Activated naive CD4-positive, alpha-beta T cell treated with anti-CD3 and anti-CD28 coated beads for 36 hours (primary cell): ENCODE data around the gene DCAF8. TPM values are rescaled to one million over a fixed set of nuclear protein-coding genes. Genes with fewer than 3 reads are reported as not detected.
"Not testable (repeated sequence)": the region's sequence is repeated elsewhere in the genome, so short reads cannot be mapped to it uniquely, and the experiment has no call there.

Experiments used
- CTCF ChIA-PET: fragments of 350-600 bp; sonication (Branson Sonifier 250); formaldehyde crosslinking; loops from one replicate; lab custom pipeline; 2021; ENCODE audit warnings: antibody characterized with exemption; lab: Charles Lee
- DNase-seq: peaks from one replicate; pipeline ENCODE4 v3.0.0-alpha.2; 2020
- H3K27ac Mint-ChIP-seq: one replicate; pipeline ENCODE4 v1.8.0; 2021; ENCODE audit warnings: mild to moderate bottlenecking, mixed read lengths
- H3K27me3 Mint-ChIP-seq: one replicate; pipeline ENCODE4 v1.8.0; 2021; ENCODE audit warnings: low read depth, mixed read lengths
- H3K36me3 Mint-ChIP-seq: one replicate; pipeline ENCODE4 v1.8.0; 2021; ENCODE audit warnings: low read depth, mixed read lengths
- H3K4me1 Mint-ChIP-seq: one replicate; pipeline ENCODE4 v1.8.0; 2021; ENCODE audit warnings: low read depth, mixed read lengths
- H3K4me3 Mint-ChIP-seq: one replicate; pipeline ENCODE4 v1.8.0; 2021; ENCODE audit warnings: mild to moderate bottlenecking, moderate library complexity, mixed read lengths
- H3K9me3 Mint-ChIP-seq: one replicate; pipeline ENCODE4 v1.8.0; 2021; ENCODE audit warnings: mixed read lengths
- intact Hi-C: fragments of 100-400 bp; cut with micrococcal nuclease; formaldehyde crosslinking; loops from one replicate; pipeline ENCODE4 v1.15.1; 2023
- total RNA-seq, 2 experiments: library from RNA; stranded (reverse); gene quantifications; one replicate each; pipeline ENCODE4 v1.2.3, GENCODE V29; 2021

The DCAF8 gene
- total RNA-seq, result 100 to 1,000 TPM; 218 to 226 TPM

- CTCF ChIA-PET, result interaction anchor here (1.0 to 3.8 kb wide), 2 partner anchors 10 to 29 kb away, joined by 4 to 26 read pairs; no protein-coding TSS in a partner anchor
- H3K27ac Mint-ChIP-seq, result peak within 1 kb of the TSS; percentile 100
- peak within 1 kb of the TSS; percentile 98 for H3K4me3 Mint-ChIP-seq
- peaks cover 49% of the 10 kb centered on the region for H3K4me1 Mint-ChIP-seq
- intact Hi-C loops, result loop anchor here (1.0 to 10.0 kb wide), 12 partner anchors 23 to 1250 kb away; partner anchors contain the start of genes COPA, IGSF8, NCSTN and PEX19
- H3K27me3 Mint-ChIP-seq, result no peaks in the 10 kb centered on the region
- DNase-seq, result peak; percentile 99
- H3K9me3 Mint-ChIP-seq, result no peaks in the 10 kb centered on the region
- H3K36me3 Mint-ChIP-seq, result peaks cover 26% of the 10 kb centered on the region
Measured at GRCh38 chr1:160261893-160262794, at the start of gene DCAF8. DCAF8 (minus strand) TSS chr1:160262549; CDS start chr1:160244008, 18,541 bp downstream.

DNA sequence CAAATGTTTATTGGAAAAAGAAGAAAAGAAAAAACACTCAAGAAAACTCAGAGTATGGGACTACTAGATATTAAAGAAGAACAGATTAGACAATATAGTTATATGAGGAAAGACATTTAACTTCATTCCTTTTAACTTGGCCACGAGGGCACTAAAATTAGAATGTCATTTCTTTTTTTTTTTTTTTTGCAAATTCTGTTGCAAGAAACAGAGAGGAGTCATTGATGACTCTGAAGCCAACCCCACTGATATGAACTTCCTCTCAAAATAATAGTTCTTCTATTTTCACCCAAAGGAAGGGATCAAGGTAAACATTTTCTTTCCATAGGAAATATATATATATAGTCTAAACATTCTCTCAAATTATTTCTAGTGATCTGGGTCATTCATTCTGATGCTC is 47.2 kb upstream of the DCAF8 start:
- Mint-ChIP-seq H3K4me1 (no peaks in the 10 kb centered on the region), H3K9me3 (no peaks in the 10 kb centered on the region), H3K36me3 (peaks cover 43% of the 10 kb centered on the region), H3K27me3 (no peaks in the 10 kb centered on the region), H3K27ac (no peak overlapping the region), H3K4me3 (no peak overlapping the region)
- CTCF ChIA-PET, result no interaction called here
- intact Hi-C loops, result no loop called here
- DNase-seq, result no peak

GRCh38 chr1:160309185-160309557 is 46.8 kb upstream of the DCAF8 start:
- Mint-ChIP-seq H3K4me3 (no peak overlapping the region), H3K36me3 (peaks cover 40% of the 10 kb centered on the region), H3K27ac (no peak overlapping the region), H3K9me3 (no peaks in the 10 kb centered on the region), H3K4me1 (no peaks in the 10 kb centered on the region), H3K27me3 (no peaks in the 10 kb centered on the region)
- intact Hi-C loops, result no loop called here
- DNase-seq, result no peak
- CTCF ChIA-PET, result interaction anchor here (0.9 kb wide), 1 partner anchor 22 kb away, joined by 3 read pairs; no protein-coding TSS in a partner anchor

GRCh38 chr1:160308451-160309184 is 46.3 kb upstream of the DCAF8 start:
- intact Hi-C loops, result no loop called here
- no peaks in the 10 kb centered on the region for H3K9me3 Mint-ChIP-seq
- no peaks in the 10 kb centered on the region for H3K27me3 Mint-ChIP-seq
- DNase-seq, result no peak
- peaks cover 37% of the 10 kb centered on the region for H3K36me3 Mint-ChIP-seq
- no peak overlapping the region for H3K27ac Mint-ChIP-seq
- no peak overlapping the region for H3K4me3 Mint-ChIP-seq
- CTCF ChIA-PET, result interaction anchor here (0.9 kb wide), 1 partner anchor 22 kb away, joined by 3 read pairs; no protein-coding TSS in a partner anchor
- no peaks in the 10 kb centered on the region for H3K4me1 Mint-ChIP-seq

- Mint-ChIP-seq H3K27me3 (no peaks in the 10 kb centered on the region), H3K4me1 (no peaks in the 10 kb centered on the region), H3K36me3 (peaks cover 35% of the 10 kb centered on the region), H3K9me3 (no peaks in the 10 kb centered on the region), H3K27ac (no peak overlapping the region), H3K4me3 (no peak overlapping the region)
- DNase-seq, result no peak
- intact Hi-C loops, result no loop called here
- CTCF ChIA-PET, result interaction anchor here (0.7 to 2.4 kb wide), 2 partner anchors 16 to 28 kb away, joined by 4 to 8 read pairs; no protein-coding TSS in a partner anchor
Measured at GRCh38 chr1:160307118-160307791, 44.9 kb upstream of the DCAF8 start.

GRCh38 chr1:160300173-160300572 is 37.8 kb upstream of the DCAF8 start:
- Mint-ChIP-seq H3K9me3 (no peaks in the 10 kb centered on the region), H3K4me1 (no peaks in the 10 kb centered on the region), H3K27me3 (no peaks in the 10 kb centered on the region), H3K27ac (no peak overlapping the region), H3K4me3 (no peak overlapping the region), H3K36me3 (peaks cover 16% of the 10 kb centered on the region)
- DNase-seq, result no peak
- CTCF ChIA-PET, result interaction anchor here (1.1 kb wide), 1 partner anchor 8 kb away, joined by 9 read pairs; no protein-coding TSS in a partner anchor
- intact Hi-C loops, result no loop called here

DNA sequence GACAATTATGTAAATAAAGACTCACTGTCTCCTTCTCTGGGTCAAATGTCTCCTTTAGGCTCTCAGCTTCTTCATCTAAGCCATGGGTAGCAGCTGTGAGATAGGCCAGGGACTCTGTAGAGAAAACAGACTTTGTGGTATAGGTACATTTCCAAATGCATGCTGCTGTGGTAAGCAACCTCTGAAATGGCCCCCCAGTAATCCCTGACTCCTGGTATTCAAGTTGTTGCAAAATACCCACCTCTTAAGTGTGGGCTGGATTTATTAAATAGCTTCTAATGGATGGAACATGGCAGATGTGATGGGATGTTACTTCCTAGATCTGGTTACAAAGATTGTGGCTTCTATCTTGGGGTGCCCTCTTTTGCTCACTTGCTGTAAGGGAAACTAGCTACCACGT is 33.7 kb upstream of the DCAF8 start:
- CTCF ChIA-PET, result interaction anchor here (1.5 to 2.6 kb wide), 2 partner anchors 103 to 104 kb away, joined by 3 to 12 read pairs; no protein-coding TSS in a partner anchor
- Mint-ChIP-seq H3K9me3 (no peaks in the 10 kb centered on the region), H3K4me3 (no peak overlapping the region), H3K27ac (no peak overlapping the region), H3K4me1 (peaks cover 4% of the 10 kb centered on the region), H3K27me3 (no peaks in the 10 kb centered on the region), H3K36me3 (peaks cover 28% of the 10 kb centered on the region)
- no peak for DNase-seq
- intact Hi-C loops, result no loop called here

DNA sequence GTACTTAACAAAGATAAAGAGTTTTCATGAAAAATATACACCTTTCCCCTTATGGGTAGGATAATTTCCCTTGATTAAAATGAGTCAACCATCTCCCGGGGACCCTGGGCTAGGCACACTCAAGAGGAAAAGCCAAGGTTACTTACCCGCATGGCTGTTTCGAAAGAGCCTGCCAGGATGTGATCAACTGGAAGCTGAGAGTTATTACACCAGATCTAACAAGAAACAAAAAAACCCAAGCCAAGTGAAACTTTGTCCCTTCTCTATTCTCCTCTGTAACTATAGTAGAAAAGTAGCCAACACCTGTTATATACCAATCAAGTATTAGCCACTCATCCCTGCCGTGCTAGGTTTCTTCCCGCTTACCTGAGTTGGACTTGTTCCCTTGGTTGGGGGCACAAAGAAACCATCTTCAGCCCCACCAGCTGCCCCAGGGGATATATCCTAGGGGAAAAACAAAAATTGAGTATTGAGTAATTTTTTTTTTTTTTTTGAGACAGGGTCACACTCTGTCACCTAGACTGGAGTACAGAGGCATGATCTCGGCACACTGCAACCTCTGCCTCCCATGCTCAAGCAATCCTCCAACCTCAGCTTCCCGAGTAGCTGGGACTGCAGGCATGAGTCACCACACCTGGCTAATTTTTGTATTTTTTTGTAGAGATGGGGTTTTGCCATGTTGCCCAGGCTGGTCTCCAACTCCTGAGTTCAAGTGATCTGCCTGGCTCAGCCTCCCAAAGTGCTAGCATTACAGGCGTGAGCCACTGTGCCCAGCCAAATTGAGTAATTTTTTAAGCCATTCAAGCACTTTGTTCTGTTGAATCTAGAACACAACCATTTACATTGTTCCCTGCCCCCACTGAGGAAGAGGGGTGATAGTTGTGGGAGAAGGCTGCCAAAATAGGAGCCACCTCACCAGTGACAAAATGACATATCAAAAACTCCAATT is 30.9 kb upstream of the DCAF8 start:
- H3K36me3 Mint-ChIP-seq, result peaks cover 39% of the 10 kb centered on the region
- peaks cover 4% of the 10 kb centered on the region for H3K4me1 Mint-ChIP-seq
- H3K9me3 Mint-ChIP-seq, result no peaks in the 10 kb centered on the region
- peak overlapping the region; percentile 10 for H3K27ac Mint-ChIP-seq
- no peak overlapping the region for H3K4me3 Mint-ChIP-seq
- CTCF ChIA-PET, result interaction anchor here (0.7 to 6.6 kb wide), 22 partner anchors 7 to 195 kb away, joined by 3 to 139 read pairs (median 16); partner anchors contain the start of genes CASQ1, IGSF8 and PEA15
- no peak for DNase-seq
- intact Hi-C loops, result loop anchor here (5.0 kb wide), 1 partner anchor 41 kb away; no protein-coding TSS in a partner anchor
- no peaks in the 10 kb centered on the region for H3K27me3 Mint-ChIP-seq

DNA sequence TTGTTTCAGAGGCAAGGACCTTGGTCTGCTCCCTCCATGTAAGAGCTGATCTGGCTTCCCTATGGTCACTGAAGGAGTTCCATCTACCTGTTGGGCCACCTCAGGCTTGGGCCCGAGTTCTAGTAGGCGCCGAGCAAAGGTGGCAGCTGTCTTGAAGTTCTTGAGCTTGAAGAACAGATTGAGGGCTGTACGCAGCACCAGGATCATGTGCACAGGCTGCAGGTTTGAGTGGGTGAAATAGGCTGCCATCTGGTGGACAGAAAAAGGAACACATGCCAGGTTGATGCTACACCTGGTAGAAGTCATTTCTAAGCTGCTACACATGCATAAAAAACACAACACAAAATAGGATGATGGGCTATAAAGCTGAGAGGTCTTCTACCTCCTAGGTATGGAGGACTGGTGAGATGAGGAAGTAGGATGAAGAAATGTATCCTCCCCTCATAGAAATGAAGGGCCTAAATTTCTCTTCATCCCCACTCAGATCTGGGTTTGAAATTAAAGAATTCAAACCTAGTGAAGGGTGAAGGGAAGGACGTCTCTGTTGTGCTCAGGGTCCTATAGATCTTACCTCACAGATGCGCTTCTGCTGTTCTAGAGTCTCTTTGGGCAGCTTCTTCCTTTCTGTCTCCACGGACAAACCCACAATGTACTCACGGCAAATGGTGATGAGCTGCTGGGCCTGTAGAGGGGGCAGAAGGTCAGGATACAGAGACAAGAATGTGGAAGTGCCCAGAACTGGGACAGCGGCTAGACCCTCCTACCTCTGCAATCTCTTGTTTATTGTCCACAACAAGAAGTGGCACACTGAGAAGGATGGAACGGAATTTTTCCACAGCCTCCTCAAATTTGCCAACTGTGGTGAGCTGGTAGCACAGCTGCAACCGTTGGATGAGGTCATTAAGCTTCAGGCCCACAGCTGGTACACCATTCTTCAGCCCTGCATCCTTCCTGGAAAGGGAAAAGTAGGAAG is 29.2 kb upstream of the DCAF8 start:
- Mint-ChIP-seq H3K4me1 (peaks cover 4% of the 10 kb centered on the region), H3K9me3 (no peaks in the 10 kb centered on the region), H3K27ac (peak overlapping the region; percentile 46), H3K27me3 (no peaks in the 10 kb centered on the region), H3K4me3 (no peak overlapping the region), H3K36me3 (peaks cover 32% of the 10 kb centered on the region)
- intact Hi-C loops, result loop anchor here (1.0 to 5.0 kb wide), 4 partner anchors 39 to 190 kb away; no protein-coding TSS in a partner anchor
- CTCF ChIA-PET, result interaction anchor here (0.6 to 6.6 kb wide), 68 partner anchors 8 to 428 kb away, joined by 3 to 139 read pairs (median 6); partner anchors contain the start of genes CASQ1, DCAF8, IGSF8 and PEA15
- peak; percentile 83 for DNase-seq

DNA sequence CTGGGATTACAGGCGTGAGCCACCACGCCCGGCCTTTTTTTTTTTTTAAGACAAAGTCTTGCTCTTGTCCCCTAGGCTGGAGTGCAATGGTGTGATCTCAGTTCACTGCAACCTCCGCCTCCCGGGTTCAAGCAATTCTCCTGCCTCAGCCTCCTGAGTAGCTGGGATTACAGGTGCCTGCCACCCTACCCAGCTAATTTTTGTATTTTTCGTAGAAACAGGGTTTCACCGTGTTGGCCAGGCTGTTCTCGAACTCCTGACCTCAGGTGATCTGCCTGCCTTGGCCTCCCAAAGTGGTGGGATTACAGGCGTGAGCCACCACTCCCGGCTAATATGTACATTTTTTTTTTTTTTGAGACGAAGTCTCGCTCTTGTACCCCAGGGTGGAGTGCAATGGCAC is 25.4 kb upstream of the DCAF8 start:
- Mint-ChIP-seq H3K4me1 (peaks cover 21% of the 10 kb centered on the region), H3K36me3 (peaks cover 28% of the 10 kb centered on the region)
- intact Hi-C loops, H3K27ac Mint-ChIP-seq, H3K4me3 Mint-ChIP-seq, H3K27me3 Mint-ChIP-seq, H3K9me3 Mint-ChIP-seq, DNase-seq: not testable (repeated sequence)
- CTCF ChIA-PET, result interaction anchor here (0.7 to 6.6 kb wide), 9 partner anchors 12 to 202 kb away, joined by 3 to 87 read pairs (median 3); no protein-coding TSS in a partner anchor
